ENCODE measurements around the gene NCAPD2.

The NCAPD2 gene

DNA sequence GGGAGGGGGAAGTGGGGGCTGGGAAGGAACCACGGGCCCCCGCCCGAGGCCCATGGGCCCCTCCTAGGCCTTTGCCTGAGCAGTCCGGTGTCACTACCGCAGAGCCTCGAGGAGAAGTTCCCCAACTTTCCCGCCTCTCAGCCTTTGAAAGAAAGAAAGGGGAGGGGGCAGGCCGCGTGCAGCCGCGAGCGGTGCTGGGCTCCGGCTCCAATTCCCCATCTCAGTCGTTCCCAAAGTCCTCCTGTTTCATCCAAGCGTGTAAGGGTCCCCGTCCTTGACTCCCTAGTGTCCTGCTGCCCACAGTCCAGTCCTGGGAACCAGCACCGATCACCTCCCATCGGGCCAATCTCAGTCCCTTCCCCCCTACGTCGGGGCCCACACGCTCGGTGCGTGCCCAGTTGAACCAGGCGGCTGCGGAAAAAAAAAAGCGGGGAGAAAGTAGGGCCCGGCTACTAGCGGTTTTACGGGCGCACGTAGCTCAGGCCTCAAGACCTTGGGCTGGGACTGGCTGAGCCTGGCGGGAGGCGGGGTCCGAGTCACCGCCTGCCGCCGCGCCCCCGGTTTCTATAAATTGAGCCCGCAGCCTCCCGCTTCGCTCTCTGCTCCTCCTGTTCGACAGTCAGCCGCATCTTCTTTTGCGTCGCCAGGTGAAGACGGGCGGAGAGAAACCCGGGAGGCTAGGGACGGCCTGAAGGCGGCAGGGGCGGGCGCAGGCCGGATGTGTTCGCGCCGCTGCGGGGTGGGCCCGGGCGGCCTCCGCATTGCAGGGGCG is 40.2 kb downstream of the NCAPD2 start, which contains the start of gene GAPDH:
Gene GAPDH (plus strand): TSS at position 595 of the 772 bp plus-strand sequence. CDS start 316 bp downstream, outside the sequence.
- peak; percentile 64 for DNase-seq (ENCODE audit: low read depth)

GRCh38 chr12:6534695-6534944 is 40.7 kb downstream of the NCAPD2 start:
- no peak for DNase-seq (ENCODE audit: low read depth)

GRCh38 chr12:6534945-6535696 is 41.2 kb downstream of the NCAPD2 start:
- DNase-seq (ENCODE audit: low read depth) = peak; percentile 42

GRCh38 chr12:6535697-6535946 is 41.7 kb downstream of the NCAPD2 start:
- no peak for DNase-seq (ENCODE audit: low read depth)

- no peak for DNase-seq (ENCODE audit: low read depth)
These were observed 42.3 kb downstream of the NCAPD2 start for GRCh38 chr12:6535960-6536847.

- no peak for DNase-seq (ENCODE audit: low read depth)
These were observed 43.1 kb downstream of the NCAPD2 start for GRCh38 chr12:6536894-6537579.

GRCh38 chr12:6537580-6538419 is 43.9 kb downstream of the NCAPD2 start:
- peak; percentile 70 for DNase-seq (ENCODE audit: low read depth)

DNA sequence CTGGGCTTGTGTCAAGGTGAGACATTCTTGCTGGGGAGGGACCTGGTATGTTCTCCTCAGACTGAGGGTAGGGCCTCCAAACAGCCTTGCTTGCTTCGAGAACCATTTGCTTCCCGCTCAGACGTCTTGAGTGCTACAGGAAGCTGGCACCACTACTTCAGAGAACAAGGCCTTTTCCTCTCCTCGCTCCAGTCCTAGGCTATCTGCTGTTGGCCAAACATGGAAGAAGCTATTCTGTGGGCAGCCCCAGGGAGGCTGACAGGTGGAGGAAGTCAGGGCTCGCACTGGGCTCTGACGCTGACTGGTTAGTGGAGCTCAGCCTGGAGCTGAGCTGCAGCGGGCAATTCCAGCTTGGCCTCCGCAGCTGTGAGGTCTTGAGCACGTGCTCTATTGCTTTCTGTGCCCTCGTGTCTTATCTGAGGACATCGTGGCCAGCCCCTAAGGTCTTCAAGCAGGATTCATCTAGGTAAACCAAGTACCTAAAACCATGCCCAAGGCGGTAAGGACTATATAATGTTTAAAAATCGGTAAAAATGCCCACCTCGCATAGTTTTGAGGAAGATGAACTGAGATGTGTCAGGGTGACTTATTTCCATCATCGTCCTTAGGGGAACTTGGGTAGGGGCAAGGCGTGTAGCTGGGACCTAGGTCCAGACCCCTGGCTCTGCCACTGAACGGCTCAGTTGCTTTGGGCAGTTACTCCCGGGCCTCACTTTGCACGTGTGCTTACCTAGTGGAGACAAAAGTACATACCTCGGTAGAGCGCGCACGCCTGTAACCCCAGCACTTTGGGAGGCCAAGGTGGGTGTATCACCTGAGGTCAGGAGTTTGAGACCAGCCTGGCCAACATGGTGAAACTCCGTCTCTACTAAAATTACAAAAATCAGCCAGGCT is 44.8 kb downstream of the NCAPD2 start:
- DNase-seq (ENCODE audit: low read depth) = no peak

DNA sequence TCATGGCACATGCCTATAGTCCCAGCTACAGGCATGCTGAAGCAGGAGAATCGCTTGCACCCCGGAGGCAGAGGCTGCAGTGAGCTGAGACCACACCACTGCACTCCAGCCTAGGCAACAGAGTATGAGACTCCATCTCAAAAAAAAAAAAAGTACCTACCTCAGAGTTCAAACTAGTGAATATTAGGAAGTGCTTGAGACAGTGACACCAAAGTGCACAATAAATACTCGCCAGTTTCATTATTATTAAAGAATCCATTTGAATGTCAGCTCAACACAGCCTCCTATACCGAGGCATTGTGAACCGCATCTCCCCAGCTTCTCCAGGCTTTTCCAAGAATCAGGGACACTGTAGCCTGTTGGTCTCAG is 45.4 kb downstream of the NCAPD2 start:
- no peak for DNase-seq (ENCODE audit: low read depth)

DNA sequence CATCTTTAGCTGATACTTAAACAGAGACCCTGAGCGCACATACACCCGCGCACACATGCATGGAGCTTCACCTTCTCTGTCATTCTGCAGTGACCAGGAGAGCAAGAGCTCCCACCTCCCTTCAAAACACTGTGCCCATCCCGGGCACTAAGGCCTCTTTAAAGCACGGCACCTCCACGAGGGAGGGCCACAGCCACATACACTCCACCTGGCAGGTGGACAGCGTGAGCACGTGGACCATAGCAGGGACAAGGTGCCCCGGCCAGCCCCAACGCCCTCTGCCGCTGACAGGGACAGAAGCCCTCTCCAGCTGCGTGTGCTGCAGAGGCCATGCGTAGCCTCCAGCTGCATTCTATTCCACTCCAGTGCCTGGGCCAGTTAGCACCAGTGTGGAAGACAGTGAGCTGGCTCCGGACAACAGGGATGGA is 45.8 kb downstream of the NCAPD2 start:
- DNase-seq (ENCODE audit: low read depth) = no peak

DNA sequence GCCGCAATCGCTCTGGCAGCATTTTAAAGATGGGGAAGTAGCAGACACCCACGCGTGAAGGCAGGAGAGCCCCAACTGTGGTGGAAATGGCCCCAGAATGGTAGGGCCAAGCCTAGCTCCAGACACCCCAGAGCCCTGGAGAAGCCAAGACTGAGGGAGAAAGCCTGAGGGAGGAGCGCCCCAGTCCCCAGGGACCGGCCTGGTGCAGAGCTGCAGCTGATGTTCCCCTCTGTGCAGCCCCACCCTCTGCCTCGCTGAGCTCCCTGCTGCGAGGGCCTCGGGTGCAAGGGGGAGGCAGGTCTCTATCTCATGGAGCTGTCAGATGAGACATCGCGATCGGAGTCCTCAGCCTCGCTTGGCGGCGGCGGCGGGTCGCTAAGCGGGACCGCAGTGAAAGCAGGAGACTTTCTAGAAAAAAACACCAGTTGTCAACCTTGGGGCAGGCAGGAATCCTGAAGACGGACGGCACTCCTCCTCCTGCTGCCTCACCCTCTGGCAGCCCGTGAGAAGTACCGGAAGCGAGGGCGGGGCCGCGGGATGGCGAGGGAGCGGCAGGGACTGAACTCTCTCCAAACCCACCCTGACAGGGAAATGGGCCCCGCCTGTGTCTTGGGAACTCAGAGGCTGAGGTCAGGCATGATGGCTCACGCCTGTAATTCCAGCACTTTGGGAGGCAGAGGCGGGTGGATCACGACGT is 46.4 kb downstream of the NCAPD2 start:
- no peak for DNase-seq (ENCODE audit: low read depth)

GRCh38 chr12:6541371-6542165 is 47.7 kb downstream of the NCAPD2 start:
- no peak for DNase-seq (ENCODE audit: low read depth)

- DNase-seq (ENCODE audit: low read depth) = no peak
These were observed 48.5 kb downstream of the NCAPD2 start for GRCh38 chr12:6542209-6543009.

GRCh38 chr12:6546016-6546415 is 52.1 kb downstream of the NCAPD2 start:
- no peak for DNase-seq (ENCODE audit: low read depth)

- no peak for DNase-seq (ENCODE audit: low read depth)
These were observed 53.7 kb downstream of the NCAPD2 start for GRCh38 chr12:6547566-6547965.

- DNase-seq (ENCODE audit: low read depth) = no peak
These were observed 54.1 kb downstream of the NCAPD2 start for GRCh38 chr12:6547987-6548386.

DNA sequence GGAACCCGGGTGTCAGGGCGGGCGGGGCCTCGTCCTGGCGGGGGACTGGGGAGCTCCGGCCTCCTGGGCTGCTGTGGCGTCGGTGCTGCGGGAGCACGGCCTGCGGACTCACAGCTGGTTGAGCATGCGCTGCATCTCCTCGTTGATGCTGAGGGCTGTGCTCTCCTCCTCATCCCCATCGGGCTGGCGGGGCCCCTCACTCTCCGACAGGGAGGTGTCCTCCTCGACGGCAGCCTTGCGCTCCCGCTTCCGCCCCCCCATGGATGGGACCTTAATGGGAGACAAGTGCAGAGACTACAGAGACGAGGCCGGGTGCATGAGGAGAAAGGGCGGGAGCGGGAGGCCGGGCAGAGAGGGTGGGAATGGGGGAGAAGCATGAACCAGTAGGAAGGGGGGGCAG is 54.7 kb downstream of the NCAPD2 start:
- no peak for DNase-seq (ENCODE audit: low read depth)
